Measurements from ENCODE around the gene ALPL.

Gene ALPL

DNA sequence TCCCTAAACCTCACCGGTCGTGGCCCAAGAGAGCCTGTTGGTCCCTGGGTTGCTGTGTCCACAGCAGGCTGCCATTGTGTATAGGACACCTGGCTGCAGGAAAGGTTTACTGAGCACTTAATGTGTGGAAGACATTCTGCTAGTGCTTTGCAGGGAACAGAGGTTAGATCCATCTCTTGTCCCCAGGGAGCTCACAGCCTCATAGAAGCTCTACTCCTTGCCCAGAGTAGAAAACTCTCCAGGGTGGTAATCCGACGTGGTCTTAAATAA lies 16.9 kb upstream of the ALPL start:
- ATAC-seq (ENCODE audit: low read depth) (no peak), DNase-seq (ENCODE audit: low spot score) (no peak)
- no peaks in the 10 kb centered on the region for H3K36me3 ChIP-seq (ENCODE audit: low read depth)
- H3K27ac ChIP-seq (ENCODE audit: poor library complexity, severe bottlenecking) = no peak overlapping the region
- H3K27me3 ChIP-seq (ENCODE audit: insufficient read depth, poor library complexity, severe bottlenecking) = no peaks in the 10 kb centered on the region
- no peaks in the 10 kb centered on the region for H3K4me1 ChIP-seq (ENCODE audit: insufficient read depth, poor library complexity, severe bottlenecking)
- H3K9me3 ChIP-seq (ENCODE audit: severe bottlenecking) = no peaks in the 10 kb centered on the region
- H3K4me3 ChIP-seq (ENCODE audit: severe bottlenecking) = no peak overlapping the region
- no peak for TF ChIP-seq CTCF (IDR thresholded peaks at IDR 0.05; ENCODE audit: poor library complexity, severe bottlenecking)

GRCh38 chr1:21494196-21494595 lies 15.0 kb upstream of the ALPL start:
- no peak for ATAC-seq (ENCODE audit: low read depth)

GRCh38 chr1:21495225-21495820 lies 13.9 kb upstream of the ALPL start:
- no peak overlapping the region for H3K27ac ChIP-seq (ENCODE audit: poor library complexity, severe bottlenecking)
- H3K36me3 ChIP-seq (ENCODE audit: low read depth) = no peaks in the 10 kb centered on the region
- no peak overlapping the region for H3K4me3 ChIP-seq (ENCODE audit: severe bottlenecking)
- ATAC-seq (ENCODE audit: low read depth) = no peak
- TF ChIP-seq CTCF (IDR thresholded peaks at IDR 0.05; ENCODE audit: poor library complexity, severe bottlenecking) = no peak
- no peaks in the 10 kb centered on the region for H3K9me3 ChIP-seq (ENCODE audit: severe bottlenecking)
- DNase-seq (ENCODE audit: low spot score) = peak; percentile 23
- H3K27me3 ChIP-seq (ENCODE audit: insufficient read depth, poor library complexity, severe bottlenecking) = no peaks in the 10 kb centered on the region
- H3K4me1 ChIP-seq (ENCODE audit: insufficient read depth, poor library complexity, severe bottlenecking) = no peaks in the 10 kb centered on the region

More at GRCh38 chr1:21494196-21494595, 15.0 kb upstream of the ALPL start:
- peak; percentile 8 for DNase-seq (ENCODE audit: low spot score)
- Histone ChIP-seq H3K4me1 (ENCODE audit: insufficient read depth, poor library complexity, severe bottlenecking) (no peaks in the 10 kb centered on the region), H3K27ac (ENCODE audit: poor library complexity, severe bottlenecking) (no peak overlapping the region), H3K27me3 (ENCODE audit: insufficient read depth, poor library complexity, severe bottlenecking) (no peaks in the 10 kb centered on the region), H3K36me3 (ENCODE audit: low read depth) (no peaks in the 10 kb centered on the region), H3K9me3 (ENCODE audit: severe bottlenecking) (no peaks in the 10 kb centered on the region), H3K4me3 (ENCODE audit: severe bottlenecking) (no peak overlapping the region)
- no peak for TF ChIP-seq CTCF (IDR thresholded peaks at IDR 0.05; ENCODE audit: poor library complexity, severe bottlenecking)

GRCh38 chr1:21496063-21496462 lies 13.2 kb upstream of the ALPL start:
- Histone ChIP-seq H3K36me3 (ENCODE audit: low read depth) (no peaks in the 10 kb centered on the region), H3K4me1 (ENCODE audit: insufficient read depth, poor library complexity, severe bottlenecking) (no peaks in the 10 kb centered on the region), H3K27ac (ENCODE audit: poor library complexity, severe bottlenecking) (no peak overlapping the region), H3K9me3 (ENCODE audit: severe bottlenecking) (no peaks in the 10 kb centered on the region), H3K4me3 (ENCODE audit: severe bottlenecking) (no peak overlapping the region), H3K27me3 (ENCODE audit: insufficient read depth, poor library complexity, severe bottlenecking) (no peaks in the 10 kb centered on the region)
- ATAC-seq (ENCODE audit: low read depth) (no peak), DNase-seq (ENCODE audit: low spot score) (no peak)
- TF ChIP-seq CTCF (IDR thresholded peaks at IDR 0.05; ENCODE audit: poor library complexity, severe bottlenecking) = no peak

DNA sequence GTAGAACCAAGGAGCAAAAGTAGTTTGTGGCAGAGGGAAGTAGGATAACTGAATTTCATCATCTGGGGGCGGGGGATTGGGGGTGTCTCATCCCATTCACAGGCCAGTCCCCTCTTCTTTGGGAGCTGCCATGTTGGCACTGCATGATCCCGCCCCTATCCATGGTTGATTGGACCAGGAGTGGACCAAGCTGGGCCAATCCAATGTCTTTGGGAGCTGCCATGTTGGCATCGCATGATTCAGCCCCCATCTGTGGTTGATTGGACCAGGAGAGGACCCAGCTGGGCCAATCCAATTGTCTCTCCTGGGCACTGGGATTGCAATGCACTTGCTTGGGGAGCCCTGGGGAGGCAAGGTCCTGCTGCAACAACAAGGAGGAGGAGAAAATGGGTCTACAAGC lies 12.3 kb upstream of the ALPL start:
- ATAC-seq (ENCODE audit: low read depth) = no peak
- no peak overlapping the region for H3K4me3 ChIP-seq (ENCODE audit: severe bottlenecking)

More for the DNA sequence above, 12.3 kb upstream of the ALPL start:
- Histone ChIP-seq H3K27ac (ENCODE audit: poor library complexity, severe bottlenecking) (no peak overlapping the region), H3K4me1 (ENCODE audit: insufficient read depth, poor library complexity, severe bottlenecking) (no peaks in the 10 kb centered on the region), H3K36me3 (ENCODE audit: low read depth) (no peaks in the 10 kb centered on the region), H3K9me3 (ENCODE audit: severe bottlenecking) (no peaks in the 10 kb centered on the region), H3K27me3 (ENCODE audit: insufficient read depth, poor library complexity, severe bottlenecking) (no peaks in the 10 kb centered on the region)
- no peak for TF ChIP-seq CTCF (IDR thresholded peaks at IDR 0.05; ENCODE audit: poor library complexity, severe bottlenecking)
- DNase-seq (ENCODE audit: low spot score) = peak; percentile 22
